ENCODE data around the gene CMPK1.
"Not testable (repeated sequence)": the region's sequence is repeated elsewhere in the genome, so short reads cannot be mapped to it uniquely, and the experiment has no call there.

Gene CMPK1

DNA sequence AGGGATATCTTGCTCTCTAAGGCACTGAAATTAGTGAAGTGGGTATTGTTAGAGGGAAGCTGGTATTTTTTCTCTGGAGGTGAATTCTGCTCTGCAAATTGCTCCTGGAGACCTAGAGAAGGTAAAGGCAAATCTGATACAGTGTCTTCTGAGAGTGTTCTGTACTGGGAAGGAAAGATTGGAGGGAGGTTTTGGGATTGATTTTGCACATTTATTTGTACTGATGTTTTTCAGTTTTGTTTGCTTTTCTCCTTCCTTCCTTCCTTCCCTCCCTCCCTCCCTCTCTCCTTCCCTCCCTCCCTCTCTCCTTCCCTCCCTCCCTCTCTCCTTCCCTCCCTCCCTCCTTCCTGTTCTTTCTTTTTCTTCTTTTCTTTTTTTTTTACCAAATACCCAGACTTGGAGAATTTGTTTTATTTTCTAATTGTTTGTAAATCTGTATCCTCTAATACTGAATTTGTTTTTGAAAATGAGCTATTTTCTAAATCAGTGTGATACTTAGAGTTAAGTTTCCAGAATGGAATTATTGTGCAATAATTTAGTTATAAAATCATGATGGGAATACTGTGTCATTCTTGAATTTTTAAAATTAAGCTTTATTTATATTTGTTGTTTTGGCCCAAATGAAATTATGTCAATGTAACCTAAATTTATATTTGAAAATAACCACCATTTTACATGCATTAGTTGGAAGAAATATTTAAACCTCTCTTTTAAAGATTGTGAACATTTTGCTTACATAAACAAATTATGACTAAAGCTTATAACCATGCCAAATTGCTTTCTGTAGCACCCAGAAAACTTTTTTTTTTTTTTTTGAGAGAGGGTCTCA, 4.9 kb downstream of the CMPK1 start:
- no peak for DNase-seq (ENCODE audit: low read depth in 2 of 2)

DNA sequence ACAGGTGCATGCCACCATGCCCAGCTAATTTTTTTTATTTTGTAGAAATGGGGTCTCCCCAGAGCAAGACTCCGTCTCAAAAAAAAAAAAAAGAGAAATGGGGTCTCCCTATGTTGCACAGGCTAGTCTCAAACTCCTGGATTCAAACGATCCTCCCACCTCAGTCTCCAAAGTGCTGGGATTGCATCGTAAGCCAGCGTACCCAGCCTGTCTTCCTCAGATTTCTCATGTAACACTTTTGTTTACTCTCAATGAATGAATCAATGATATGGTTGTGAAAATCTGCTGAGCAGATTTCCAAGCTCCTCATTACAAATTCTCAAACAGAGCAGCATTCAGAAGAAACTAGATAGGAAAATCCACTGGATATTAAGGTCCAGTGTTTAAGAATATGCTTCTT, 6.6 kb downstream of the CMPK1 start:
- no peak for DNase-seq (ENCODE audit: low read depth in 2 of 2)

DNA sequence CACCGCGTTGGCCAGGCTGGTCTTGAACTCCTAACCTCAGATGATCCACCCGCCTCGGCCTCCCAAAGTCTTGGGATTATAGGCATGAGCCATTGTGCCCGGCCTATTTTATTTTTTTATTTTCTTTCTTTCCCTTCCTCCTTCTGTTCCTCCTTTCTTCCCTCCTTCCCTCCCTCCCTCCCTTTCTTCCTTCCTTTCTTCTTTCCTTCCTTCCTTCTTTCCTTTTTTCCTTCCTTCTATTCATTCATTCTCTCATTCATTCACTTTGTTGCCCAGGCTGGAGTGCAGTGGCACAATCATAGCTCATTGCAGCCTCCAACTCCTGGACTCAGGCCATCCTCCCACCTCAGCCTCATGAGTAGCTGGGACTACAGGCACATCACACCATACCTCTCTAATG, 13.4 kb downstream of the CMPK1 start:
- DNase-seq (ENCODE audit: low read depth in 2 of 2) = not testable (repeated sequence)

DNA sequence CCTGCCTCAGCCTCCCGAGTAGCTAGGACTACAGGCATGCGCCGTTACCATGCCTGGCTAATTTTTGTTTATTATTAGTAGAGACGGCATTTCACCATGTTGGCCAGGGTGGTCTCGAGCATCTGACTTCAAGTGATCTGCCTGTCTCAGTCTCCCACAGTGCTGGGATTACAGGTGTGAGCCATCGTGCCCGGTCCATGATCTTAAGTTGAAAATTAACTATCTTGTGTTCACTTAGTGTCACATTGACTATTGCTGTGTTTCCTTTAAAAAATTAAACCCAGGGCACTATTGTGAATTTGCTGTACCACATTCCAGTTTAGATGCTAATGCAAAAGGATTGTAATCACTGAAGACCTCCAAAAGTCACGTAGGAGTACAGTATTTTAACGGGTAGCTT, 14.1 kb downstream of the CMPK1 start:
- no peak for DNase-seq (ENCODE audit: low read depth in 2 of 2)

DNA sequence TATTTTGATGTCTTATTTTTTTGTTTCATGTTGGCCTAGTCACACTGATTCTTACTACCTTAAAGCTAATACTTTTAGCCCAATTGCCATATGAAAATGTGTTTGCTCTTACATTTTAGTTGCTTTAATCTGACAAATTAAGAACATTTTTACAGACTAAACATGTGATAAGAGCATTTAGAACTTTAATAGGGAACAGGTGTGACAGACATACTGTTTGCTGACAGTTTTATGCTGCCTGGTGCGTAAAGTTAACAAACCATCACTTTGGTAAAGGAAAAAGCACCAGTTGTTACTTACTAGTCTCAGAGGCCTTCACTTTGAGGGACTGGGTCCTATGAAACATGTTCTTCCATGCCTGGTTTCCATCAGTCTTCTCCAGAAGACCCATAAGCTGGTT, 14.7 kb downstream of the CMPK1 start:
- DNase-seq (ENCODE audit: low read depth in 2 of 2) = no peak

DNA sequence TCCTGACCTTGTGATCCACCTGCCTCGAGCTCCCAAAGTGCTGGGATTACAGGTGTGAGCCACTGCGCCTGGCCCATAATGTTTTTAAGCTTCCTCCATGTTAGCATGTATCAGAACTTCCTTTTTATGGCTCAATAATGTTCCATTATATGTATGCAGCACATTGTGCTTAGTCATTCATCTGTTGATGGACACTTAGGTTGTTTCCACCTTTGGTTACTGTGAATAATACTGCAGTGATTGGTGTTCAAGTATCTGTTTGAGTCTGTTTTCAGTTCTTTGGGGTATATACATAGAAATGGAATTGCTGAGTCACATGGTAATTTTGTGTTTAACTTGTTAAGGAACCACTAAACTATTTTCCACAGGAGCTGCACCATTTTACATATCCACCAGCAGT, 17.7 kb downstream of the CMPK1 start:
- DNase-seq (ENCODE audit: low read depth in 2 of 2) = no peak

DNA sequence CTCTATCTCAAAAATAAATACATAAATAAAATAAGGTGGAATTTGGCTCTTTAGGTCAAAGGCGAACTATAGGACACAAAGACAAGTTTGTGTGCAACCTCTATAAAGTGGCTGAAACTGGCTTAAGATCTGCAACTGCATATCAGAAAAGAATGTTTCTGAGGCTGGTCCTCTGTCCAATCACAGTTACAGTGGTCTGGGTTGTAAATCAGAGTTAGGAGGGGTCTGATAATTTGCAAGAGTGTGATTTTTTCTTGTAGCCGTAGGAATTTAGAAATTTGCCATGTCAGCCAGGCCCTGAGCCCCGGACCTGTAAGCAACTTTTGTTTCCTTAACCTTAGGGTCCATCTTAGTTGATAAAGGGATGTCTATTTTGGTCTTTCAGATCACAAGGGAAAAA, 27.8 kb downstream of the CMPK1 start:
- DNase-seq (ENCODE audit: low read depth in 2 of 2) = no peak

DNA sequence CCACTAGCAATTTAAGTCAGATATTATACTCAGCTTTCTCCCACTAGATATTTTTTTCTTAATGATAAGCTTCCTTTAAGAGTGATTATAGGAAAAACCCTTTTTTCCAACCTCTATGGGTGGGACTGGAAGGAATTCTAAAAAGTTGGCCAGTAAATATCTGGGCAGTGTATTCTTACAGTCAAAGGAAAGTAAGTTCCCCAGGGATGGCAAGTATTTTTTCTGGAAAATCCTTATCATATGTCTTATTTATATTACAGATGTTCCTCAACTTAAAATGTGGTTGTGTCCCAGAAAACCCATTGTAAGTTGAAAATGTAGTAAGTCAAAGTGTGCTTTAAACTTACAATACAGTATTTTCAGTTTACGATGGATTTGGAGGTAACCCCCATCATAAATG, 29.2 kb downstream of the CMPK1 start:
- DNase-seq (ENCODE audit: low read depth in 2 of 2) = no peak

DNA sequence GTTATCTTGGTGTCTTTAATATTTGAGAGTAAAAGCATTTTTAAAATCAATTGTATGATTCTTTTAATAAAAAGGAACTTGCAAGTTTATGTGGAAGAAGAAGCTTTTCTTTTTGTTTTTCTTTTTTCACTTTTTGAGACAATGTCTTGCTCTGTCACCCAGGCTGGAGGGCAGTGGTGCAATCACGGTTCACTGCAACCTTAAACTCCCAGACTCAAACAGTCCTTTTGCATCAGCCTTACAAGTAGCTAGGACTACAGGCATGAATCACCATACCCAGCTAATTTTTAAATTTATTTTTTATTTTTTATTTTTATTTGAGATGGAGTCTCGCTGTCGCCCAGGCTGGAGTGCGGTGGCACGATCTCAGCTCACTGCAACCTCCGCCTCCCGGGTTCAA, 34.1 kb downstream of the CMPK1 start:
- DNase-seq (ENCODE audit: low read depth in 2 of 2) = no peak

DNA sequence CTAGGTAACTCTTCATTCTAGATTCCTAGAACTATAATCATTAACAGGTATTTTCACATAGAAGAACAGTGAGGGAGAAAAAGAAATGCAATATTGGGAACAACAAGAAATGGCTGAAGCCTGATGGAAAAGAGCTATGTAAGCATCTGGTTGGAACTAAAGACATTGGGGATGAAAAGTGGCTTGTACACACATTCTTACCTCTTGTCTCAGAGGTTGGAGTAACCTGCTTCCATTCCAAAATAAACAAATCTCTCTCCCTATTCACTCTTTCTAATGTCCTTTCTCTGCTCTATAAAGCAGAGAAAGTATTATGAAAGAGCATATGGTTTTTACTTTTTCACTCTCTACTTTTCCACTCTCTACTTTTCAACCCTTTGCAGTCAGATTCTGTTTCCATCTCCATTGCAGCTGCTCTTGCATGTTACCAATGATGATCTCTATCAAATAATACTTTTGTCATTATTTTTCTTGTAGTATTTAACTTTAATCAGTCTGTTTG, 37.5 kb downstream of the CMPK1 start:
- no peak for DNase-seq (ENCODE audit: low read depth in 2 of 2)

DNA sequence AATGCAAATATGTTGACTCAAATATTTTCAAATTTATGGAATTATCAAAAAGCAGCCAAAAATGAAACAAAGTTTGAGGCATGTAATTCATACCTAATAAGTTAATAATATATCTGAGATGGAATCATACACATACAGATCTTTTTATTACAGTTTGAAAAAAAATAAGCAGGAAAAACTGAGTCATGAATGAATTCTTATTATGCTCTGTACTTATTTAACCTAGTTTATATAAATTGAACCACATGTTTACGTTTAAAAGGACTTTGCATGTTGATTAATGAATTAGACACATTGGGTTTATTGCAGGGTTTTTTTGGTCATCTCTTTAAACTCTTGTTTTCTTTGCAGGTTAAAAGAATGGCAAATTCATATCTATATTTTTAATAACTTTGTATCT, 40.9 kb downstream of the CMPK1 start:
- no peak for DNase-seq (ENCODE audit: low read depth in 2 of 2)

DNA sequence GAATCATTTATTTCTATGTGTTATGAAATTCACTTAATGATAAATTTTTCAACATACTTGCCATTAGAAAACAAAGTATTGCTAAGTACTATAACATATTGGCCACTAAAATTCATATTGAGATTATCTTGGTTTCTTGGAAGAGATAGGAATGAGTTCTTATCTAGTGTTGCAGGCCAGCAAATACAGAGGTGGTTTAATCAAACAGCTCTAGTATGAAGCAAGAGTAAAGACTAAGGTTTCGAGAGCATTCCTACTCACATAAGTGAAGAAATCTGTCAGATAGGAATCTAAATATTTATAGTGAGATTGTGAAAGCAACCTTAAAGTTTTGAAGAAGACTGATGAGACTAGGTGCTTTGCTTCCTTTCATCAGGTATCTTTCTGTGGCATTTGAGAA, 44.6 kb downstream of the CMPK1 start:
- no peak for DNase-seq (ENCODE audit: low read depth in 2 of 2)

DNA sequence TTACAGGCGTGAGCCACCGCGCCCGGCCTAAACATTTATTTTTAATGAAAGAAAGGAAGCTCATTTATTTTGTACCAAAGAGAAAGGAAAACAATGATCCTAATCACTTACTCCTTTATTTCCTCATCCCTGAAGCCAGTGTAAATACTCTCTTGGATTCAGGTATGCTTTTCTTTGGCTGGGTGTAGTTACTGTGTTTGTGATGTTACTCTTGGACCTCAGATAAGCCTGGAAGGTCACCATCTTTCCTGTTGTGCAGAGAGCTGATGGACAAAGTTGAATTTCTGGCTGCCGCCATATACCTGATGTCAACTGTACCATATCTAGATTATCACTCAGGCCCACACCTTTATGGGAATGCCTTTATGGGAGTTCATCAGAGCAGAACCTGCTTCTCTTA, 47.1 kb downstream of the CMPK1 start:
- no peak for DNase-seq (ENCODE audit: low read depth in 2 of 2)

DNA sequence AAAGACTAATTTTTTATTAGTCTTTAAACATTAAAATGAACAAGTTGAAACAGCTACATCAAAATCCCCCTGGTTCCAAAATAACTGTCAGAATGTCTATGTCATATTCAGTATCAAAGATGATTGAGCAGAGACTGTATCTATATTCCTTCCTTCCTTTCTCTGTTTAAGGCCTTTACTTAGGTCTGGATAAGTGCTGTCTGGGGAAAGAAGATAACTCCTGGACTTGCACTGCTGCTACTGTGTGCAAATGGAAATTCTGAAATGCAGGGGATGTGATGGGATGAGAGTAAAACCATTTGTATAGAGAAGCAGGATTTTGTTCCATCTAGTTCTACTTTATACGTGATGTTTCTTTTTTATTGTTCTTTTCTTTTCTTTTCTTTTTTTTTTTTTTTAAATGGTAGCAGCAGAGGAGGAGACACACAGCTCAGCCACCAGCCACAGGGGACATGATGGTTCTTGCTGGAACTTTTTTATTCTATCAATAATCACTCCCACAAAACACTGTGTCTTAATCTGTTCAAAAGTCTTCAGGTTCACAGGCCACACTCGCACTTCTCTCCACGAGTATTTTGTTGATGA, 48.9 kb downstream of the CMPK1 start:
- DNase-seq (ENCODE audit: low read depth in 2 of 2) = no peak

DNA sequence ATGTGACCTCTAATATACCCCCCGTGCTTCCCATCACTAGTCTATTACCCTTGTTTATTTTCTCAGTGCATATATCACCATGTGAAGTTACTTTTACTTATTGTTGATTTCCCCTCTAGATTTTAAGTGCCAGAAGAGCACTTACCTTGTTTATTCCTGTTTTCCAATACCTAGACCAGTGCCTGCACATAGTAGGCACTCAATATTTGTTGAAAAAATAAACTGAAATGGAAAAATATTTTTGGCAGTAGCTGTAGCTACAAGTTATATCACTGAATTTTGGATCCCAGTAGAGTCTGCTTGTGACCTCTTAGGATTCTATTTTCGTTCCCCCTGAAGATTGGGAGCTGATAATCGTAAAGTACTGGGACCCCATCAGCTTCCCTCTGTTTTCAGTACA, 50.5 kb downstream of the CMPK1 start:
- no peak for DNase-seq (ENCODE audit: low read depth in 2 of 2)

DNA sequence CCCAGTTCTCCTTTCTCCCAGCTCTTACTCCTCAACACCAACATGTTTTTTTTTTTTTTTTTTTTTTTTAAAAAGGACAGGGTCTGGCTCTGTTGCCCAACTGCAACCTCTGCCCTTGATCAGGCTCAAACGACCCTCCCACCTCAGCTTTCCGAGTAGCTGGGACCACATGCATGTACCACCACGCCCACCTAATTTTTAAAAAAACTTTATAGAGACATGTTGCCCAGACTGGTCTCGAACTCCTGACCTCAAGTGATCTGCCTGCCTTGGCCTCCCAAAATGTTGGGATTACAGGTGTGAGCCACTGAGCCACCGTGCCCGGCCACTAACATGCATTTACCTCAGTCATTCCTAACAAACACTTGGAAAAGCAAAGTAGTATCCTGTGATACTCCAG, 51.4 kb downstream of the CMPK1 start:
- DNase-seq (ENCODE audit: low read depth in 2 of 2) = no peak

DNA sequence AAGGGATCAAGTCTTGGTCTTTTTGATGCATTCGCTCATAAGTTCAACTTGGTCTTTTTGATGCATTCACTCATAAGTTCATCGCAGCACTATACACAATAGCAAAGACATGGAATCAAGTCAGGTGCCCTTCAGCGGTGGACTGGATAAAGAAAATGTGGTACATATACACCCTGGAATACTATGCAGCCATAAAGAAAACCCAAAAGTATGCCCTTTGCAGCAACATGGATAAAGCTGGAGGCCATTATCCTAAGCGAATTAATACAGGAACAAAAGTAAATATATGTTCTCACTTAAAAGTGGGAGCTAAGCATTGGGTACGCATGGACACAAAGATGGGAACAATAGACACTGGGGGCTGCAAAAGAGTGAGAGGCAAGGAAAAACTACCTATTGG, 52.7 kb downstream of the CMPK1 start:
- DNase-seq (ENCODE audit: low read depth in 2 of 2) = no peak

DNA sequence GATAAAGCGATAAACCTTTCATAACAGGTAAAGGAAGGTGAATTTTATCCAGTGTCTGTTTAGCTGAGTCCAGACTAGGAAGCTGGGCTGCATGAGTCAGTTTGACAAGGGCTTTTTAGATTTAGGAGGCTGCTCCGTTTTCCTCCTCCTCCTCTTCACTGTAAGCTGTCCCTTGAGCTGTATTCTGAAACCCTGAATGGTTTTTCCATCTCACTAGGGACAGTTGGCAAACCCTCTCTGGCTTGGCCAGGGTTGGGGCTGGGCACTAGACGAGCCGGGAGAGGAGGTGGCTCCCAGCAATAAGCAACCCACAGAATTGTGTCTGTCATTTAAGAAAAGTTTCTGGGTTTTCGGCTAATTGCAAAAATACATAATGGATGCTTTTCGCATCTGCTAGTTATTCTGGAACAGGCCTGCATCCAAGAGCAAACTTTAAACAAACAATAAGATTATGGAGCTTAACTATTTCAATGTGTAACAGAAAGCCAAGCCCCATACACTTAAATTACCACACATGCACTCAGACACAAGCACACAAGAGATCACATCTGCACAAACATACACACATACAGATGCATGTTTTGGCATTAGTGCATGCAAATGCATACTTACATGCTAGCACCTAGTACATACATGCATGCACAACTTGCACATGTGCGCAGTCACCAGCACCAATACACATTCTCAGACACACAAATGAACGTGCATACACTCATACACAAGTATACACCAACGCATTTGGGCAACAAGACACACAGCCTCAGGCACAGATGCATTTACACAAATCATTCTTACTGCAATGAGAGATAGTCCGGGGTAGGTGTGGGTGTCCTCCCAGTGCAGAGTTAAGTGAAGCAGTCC, 54.7 kb downstream of the CMPK1 start:
- no peak for DNase-seq (ENCODE audit: low read depth in 2 of 2)

DNA sequence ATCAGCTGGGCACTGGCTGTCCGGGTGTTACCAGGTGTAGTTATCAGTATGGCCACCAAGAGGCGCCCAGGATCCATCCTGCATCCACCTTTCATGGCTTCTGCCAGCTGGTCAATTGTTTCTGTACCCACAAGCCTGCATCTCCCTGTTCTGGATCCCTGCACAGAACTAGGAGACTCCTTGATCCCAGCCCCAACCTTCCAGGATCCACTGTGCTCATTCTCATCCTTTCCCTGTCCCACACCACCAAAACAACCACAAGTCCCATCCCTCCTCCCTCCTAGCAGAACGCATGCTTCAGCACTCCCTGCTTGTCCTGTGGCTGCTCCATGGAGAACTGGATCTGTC, 55.3 kb downstream of the CMPK1 start:
- peak; percentile 18 to 36 for DNase-seq (ENCODE audit: low read depth in 2 of 2)

DNA sequence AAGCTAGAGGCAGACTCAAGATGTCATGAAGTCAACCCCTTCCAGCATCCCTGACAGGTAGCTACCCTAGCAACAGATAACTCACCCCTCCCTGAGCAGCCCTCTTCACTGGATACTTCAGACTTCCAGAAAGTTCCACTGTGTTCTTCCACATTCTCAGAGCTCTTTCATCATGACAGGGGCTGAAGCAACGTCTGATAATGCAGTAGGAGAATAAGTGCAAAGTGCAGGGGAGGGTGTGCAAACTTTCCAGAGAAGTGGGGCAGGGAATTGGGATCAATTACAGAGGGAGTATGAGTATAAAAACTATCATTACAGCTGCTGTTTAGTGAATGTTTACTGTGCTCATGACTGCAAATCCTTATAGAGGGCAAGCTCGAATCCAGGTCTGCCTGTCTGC, 56.1 kb downstream of the CMPK1 start:
- no peak for DNase-seq (ENCODE audit: low read depth in 2 of 2)

DNA sequence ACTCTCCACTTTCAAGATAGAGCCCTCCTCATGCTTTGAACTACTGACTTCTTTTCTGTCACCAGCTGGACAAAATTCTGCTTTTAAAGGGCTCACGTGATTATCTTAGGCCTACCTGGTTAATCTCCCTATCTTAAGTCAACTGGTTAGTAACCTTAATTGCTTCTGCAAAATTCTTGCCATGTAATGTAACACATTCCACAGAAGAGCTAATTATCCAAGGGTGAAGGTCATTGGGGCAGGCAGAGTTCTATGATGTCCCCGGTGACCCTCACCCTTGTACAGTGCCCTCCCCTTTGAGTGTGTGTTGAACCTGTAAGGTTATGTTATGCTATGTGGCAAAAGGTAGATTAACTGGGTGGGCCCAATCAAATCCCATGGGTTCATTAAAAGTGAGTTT, 57.3 kb downstream of the CMPK1 start:
- DNase-seq (ENCODE audit: low read depth in 2 of 2) = no peak

DNA sequence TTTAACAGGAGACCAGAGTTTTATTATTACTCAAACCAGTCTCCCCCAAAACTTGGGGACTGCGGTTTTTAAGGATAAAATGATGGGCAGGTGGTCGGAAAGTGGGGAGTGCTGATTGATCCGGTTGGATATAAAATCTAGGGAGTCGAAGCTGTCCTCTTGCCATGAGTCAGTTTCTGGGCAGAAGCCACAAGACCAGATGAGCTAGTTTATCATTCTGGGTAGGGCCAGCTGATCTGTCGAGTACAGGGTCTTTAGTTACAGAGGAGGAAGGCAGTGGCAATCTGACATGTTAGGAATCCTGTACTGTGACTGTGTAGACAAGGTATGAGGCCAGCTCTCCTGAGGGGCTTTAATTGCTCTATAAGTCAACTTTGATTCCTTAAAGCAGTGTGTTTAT, 59.6 kb downstream of the CMPK1 start:
- no peak for DNase-seq (ENCODE audit: low read depth in 2 of 2)

DNA sequence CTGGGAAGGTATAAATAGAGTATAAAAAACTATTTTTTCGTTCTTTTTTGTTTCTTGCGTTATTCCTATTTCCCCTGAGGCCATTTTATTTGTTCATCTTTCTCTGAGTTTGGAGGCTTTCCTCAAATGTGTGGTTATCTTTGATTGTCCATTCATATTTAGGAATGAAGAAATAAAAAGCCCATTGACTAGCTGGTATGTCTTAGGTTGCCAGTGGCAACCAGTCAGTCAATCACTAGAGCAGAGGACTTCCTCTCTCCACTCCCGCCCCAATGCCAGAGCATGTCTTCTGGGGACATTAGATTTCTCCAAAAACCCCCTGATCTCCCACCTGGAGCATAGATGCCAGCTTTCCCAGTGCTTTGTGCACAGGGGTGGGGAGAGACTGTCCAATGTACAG, 61.8 kb downstream of the CMPK1 start:
- DNase-seq (ENCODE audit: low read depth in 2 of 2) = no peak

All from activated CD4-positive, alpha-beta T cell treated with anti-CD3 and anti-CD28 coated beads for 24 hours (primary cell).